H1 (cell line): Measurements from ENCODE around the gene GREB1. TPM values are rescaled to one million over a fixed set of nuclear protein-coding genes. Genes with fewer than 3 reads are reported as not detected.

Experiments
- BACH1 ChIP-seq: IDR thresholded peaks from 2 replicates; pipeline ENCODE4 v1.6.1; 2012; ENCODE audit warnings: low read length, improper control_type of control experiment
- CREB1 ChIP-seq: IDR thresholded peaks from 2 replicates; pipeline ENCODE4 v1.6.1; 2012; ENCODE audit warnings: inconsistent platforms
- EP300 ChIP-seq, 2 experiments: IDR thresholded peaks; 1 replicate in 1 of 2; 2 replicates in 1 of 2; pipeline ENCODE4 v1.6.1; 2011 to 2012; ENCODE audit warnings: low read depth in 2 of 2, low read length in 2 of 2, mild to moderate bottlenecking in 2 of 2, borderline replicate concordance in 1 of 2, inconsistent platforms in 1 of 2, moderate library complexity in 1 of 2
- EZH2 ChIP-seq: fragments of 200-600 bp; sonication (generic); IDR thresholded peaks from 2 replicates; pipeline ENCODE4 v1.7.1; 2012; ENCODE audit warnings: low read depth, mild to moderate bottlenecking, moderate library complexity, low read length, inconsistent platforms; ENCODE audit not compliant: severe bottlenecking
- POLR2AphosphoS5 ChIP-seq: IDR thresholded peaks from 2 replicates; pipeline ENCODE4 v1.6.1; 2011; ENCODE audit warnings: low read depth, low read length
- SAP30 ChIP-seq: fragments of 300-600 bp; sonication (generic); IDR thresholded peaks from 2 replicates; pipeline ENCODE4 v1.7.1; 2012; ENCODE audit warnings: low read length, moderate library complexity, mild to moderate bottlenecking, inconsistent platforms; ENCODE audit not compliant: insufficient read depth, insufficient replicate concordance
- SP1 ChIP-seq: IDR thresholded peaks from 2 replicates; pipeline ENCODE4 v1.6.1; 2011; ENCODE audit warnings: low read depth, low read length
- TCF12 ChIP-seq: IDR thresholded peaks from 2 replicates; pipeline ENCODE4 v1.6.1; 2011; ENCODE audit warnings: low read depth, mild to moderate bottlenecking, low read length
- polyA plus RNA-seq, 7 experiments: library from polyadenylated mRNA; depleted of rRNA in 3 of 7; stranded (reverse) in 5 of 7; unstranded in 2 of 7; fragments of >200 nt in 5 of 7; fragments of 200-250 nt in 2 of 7; gene quantifications; 1 replicate in 5 of 7; 2 replicates in 1 of 7; 4 replicates in 1 of 7; pipeline versions ENCODE4 v1.2.1 to v1.2.3, GENCODE V29; 2011 to 2013; ENCODE audit warnings: missing spikeins in 2 of 7, mixed read lengths in 2 of 7
- total RNA-seq: library from RNA; stranded (reverse); fragmentation: NEBNext Ultra II Directional; extraction: Animal tissue kit (Norgen Biotek cat#: 25700); gene quantifications from 2 replicates; pipeline ENCODE4 v1.2.1, GENCODE V29; 2021

GREB1 gene
- total and polyA plus RNA-seq, 2 of the 8 experiments (the other 6 are each of a cell fraction or from before 2014, with no cell fraction given), result 7.9 to 43.4 TPM

GRCh38 chr2:11617984-11618707 lies 84.3 kb downstream of the GREB1 start (continued):
- no peak for TF ChIP-seq SP1
- no peak for TF ChIP-seq BACH1
- TF ChIP-seq CREB1, result no peak
- TF ChIP-seq SAP30, result no peak
- no peak for TF ChIP-seq EP300 (IDR thresholded peaks at IDR 0.05; ENCODE audit: borderline replicate concordance in 1 of 2, low read depth in 2 of 2, low read length in 2 of 2)
- TF ChIP-seq EZH2, result no peak
- TF ChIP-seq POLR2AphosphoS5, result no peak
- no peak for TF ChIP-seq TCF12
- TF ChIP-seq, all 59 proteins: peak for 0
